Smooth muscle cell (in vitro differentiated cells): ENCODE data around the gene NUTM2F. TPM values are rescaled to one million over a fixed set of nuclear protein-coding genes. Genes with fewer than 3 reads are reported as not detected.

Experiments
- DNase-seq: peaks from one replicate; lab custom pipeline; 2025; ENCODE audit not compliant: unreplicated experiment; lab: John Stamatoyannopoulos, UW
- H2AFZ ChIP-seq: fragments of 200-600 bp; sonication (generic); 2 replicates; pipeline ENCODE4 v1.6.0; 2016; ENCODE audit warnings: antibody characterized with exemption, low read depth, mild to moderate bottlenecking
- H3F3A ChIP-seq: fragments of 200-600 bp; sonication (generic); 2 replicates; pipeline ENCODE4 v1.6.0; 2017; ENCODE audit warnings: antibody characterized with exemption, low read depth
- H3K27ac ChIP-seq: fragments of 200-600 bp; sonication (generic); 2 replicates; pipeline ENCODE4 v1.5.1; 2016; ENCODE audit warnings: low read depth, mild to moderate bottlenecking
- H3K27me3 ChIP-seq: fragments of 200-600 bp; sonication (generic); 2 replicates; pipeline ENCODE4 v1.6.1; 2016; ENCODE audit warnings: low read depth, mild to moderate bottlenecking
- H3K36me3 ChIP-seq: fragments of 200-600 bp; sonication (generic); 2 replicates; pipeline ENCODE4 v1.5.1; 2016; ENCODE audit warnings: low read depth
- H3K4me1 ChIP-seq: fragments of 200-600 bp; sonication (generic); 2 replicates; pipeline ENCODE4 v1.5.1; 2016; ENCODE audit warnings: low read depth
- H3K4me2 ChIP-seq: fragments of 200-600 bp; sonication (generic); 2 replicates; pipeline ENCODE4 v1.6.0; 2016; ENCODE audit warnings: mild to moderate bottlenecking
- H3K4me3 ChIP-seq: fragments of 200-600 bp; sonication (generic); 2 replicates; pipeline ENCODE4 v1.5.1; 2016; ENCODE audit warnings: mild to moderate bottlenecking
- H3K79me2 ChIP-seq: fragments of 200-600 bp; sonication (generic); 2 replicates; pipeline ENCODE4 v1.6.0; 2016; ENCODE audit warnings: low read depth, mild to moderate bottlenecking
- H3K9ac ChIP-seq: fragments of 200-600 bp; sonication (generic); 2 replicates; pipeline ENCODE4 v1.6.0; 2016; ENCODE audit warnings: low read depth
- H3K9me3 ChIP-seq: fragments of 200-600 bp; sonication (generic); replicated peaks from 2 replicates; pipeline ENCODE4 v1.5.1; 2016; ENCODE audit warnings: low read depth
- H4K20me1 ChIP-seq: fragments of 200-600 bp; sonication (generic); 2 replicates; pipeline ENCODE4 v1.6.0; 2016; ENCODE audit warnings: low read depth
- WGBS: methylation state at CpG from one replicate; pipeline ENCODE4 v1.1.7; 2016; ENCODE audit warnings: low lambda C conversion rate; 5-methylcytosine and 5-hydroxymethylcytosine counted together
- polyA plus RNA-seq: library from polyadenylated mRNA; unstranded; fragments of >200 nt; fragmentation: Nextera tagmentation; extraction: Ambion mirVana; gene quantifications from 2 replicates; pipeline ENCODE4 v1.2.1, GENCODE V29; 2016
- total RNA-seq: library from RNA; depleted of rRNA; stranded (reverse); fragments of >200 nt; gene quantifications from 2 replicates; pipeline ENCODE4 v1.2.3, GENCODE V29; 2014
- TF ChIP-seq, protein P1 (sequence below): fragments of 200-600 bp; sonication (generic); IDR thresholded peaks from 2 replicates; pipeline ENCODE4 v1.5.1; 2017; ENCODE audit warnings: borderline replicate concordance, mild to moderate bottlenecking, antibody characterized with exemption; ENCODE audit not compliant: insufficient read depth, poor library complexity, severe bottlenecking

The NUTM2F gene
- total and polyA plus RNA-seq, 2 experiments from 2014 or later, result 0.09 to 0.69 TPM

DNA sequence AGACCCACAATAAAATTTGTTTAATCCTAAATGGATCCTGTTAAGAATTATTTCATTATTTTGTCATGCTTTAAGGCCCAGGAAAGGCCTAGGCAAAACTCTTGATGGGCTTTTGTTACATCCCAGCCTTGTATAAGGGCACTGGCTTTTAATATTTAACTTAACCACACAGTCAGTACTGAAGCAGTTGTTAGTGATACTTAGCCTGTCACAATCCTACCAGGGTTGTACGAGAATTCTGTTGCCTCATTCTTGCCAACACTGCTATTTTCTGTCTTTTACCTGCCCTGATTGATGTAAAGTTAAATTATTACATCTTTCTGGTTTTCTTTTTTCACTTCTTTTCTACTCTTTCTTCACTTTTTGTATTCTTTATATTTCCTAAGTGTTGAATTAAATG lies 58.4 kb downstream of the NUTM2F start:
- DNase-seq, result no peak
- Histone ChIP-seq H3K9ac (no peak overlapping the region), H2AFZ (no peak overlapping the region), H3K27ac (no peak overlapping the region), H3K27me3 (no peaks in the 10 kb centered on the region), H3K9me3 (no peaks in the 10 kb centered on the region), H3K79me2 (no peaks in the 10 kb centered on the region), H4K20me1 (peaks cover 4% of the 10 kb centered on the region), H3K36me3 (no peaks in the 10 kb centered on the region), H3K4me2 (no peak overlapping the region), H3K4me1 (no peaks in the 10 kb centered on the region), H3K4me3 (no peak overlapping the region), H3F3A (no peaks in the 10 kb centered on the region)
- WGBS, result 96% methylated on average over 1 of the region's 1 CpG
- TF ChIP-seq, protein P1, sequence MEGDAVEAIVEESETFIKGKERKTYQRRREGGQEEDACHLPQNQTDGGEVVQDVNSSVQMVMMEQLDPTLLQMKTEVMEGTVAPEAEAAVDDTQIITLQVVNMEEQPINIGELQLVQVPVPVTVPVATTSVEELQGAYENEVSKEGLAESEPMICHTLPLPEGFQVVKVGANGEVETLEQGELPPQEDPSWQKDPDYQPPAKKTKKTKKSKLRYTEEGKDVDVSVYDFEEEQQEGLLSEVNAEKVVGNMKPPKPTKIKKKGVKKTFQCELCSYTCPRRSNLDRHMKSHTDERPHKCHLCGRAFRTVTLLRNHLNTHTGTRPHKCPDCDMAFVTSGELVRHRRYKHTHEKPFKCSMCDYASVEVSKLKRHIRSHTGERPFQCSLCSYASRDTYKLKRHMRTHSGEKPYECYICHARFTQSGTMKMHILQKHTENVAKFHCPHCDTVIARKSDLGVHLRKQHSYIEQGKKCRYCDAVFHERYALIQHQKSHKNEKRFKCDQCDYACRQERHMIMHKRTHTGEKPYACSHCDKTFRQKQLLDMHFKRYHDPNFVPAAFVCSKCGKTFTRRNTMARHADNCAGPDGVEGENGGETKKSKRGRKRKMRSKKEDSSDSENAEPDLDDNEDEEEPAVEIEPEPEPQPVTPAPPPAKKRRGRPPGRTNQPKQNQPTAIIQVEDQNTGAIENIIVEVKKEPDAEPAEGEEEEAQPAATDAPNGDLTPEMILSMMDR, result no peak

DNA sequence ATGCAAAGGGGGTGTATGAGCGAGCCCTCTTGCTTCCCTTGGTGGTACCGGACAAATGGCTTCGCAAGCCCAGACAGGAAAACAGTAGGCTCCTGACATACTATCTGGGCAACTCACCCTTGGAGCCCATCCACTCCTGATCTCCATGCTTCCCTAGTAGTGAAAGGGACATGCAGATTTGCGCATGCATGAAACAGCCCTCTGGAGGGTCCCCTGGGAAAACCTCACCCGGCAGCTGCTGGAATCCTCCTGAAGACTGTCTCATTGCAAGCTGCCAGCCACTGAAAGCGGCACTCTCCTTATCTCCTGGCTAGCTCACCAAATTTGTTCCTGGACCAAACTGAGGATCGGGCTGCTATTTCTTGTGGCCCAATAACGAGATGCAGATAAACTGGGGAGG lies 59.2 kb downstream of the NUTM2F start:
- Histone ChIP-seq H3K27me3 (no peaks in the 10 kb centered on the region), H3F3A (no peaks in the 10 kb centered on the region), H3K4me2 (no peak overlapping the region), H4K20me1 (peaks cover 4% of the 10 kb centered on the region), H3K9me3 (no peaks in the 10 kb centered on the region), H3K36me3 (no peaks in the 10 kb centered on the region), H3K4me3 (no peak overlapping the region), H3K27ac (no peak overlapping the region), H3K9ac (no peak overlapping the region), H2AFZ (no peak overlapping the region), H3K4me1 (no peaks in the 10 kb centered on the region), H3K79me2 (no peaks in the 10 kb centered on the region)
- DNase-seq, result no peak
- WGBS, result 97% methylated on average over 8 of the region's 8 CpGs
- TF ChIP-seq, protein P1, result no peak

Other genes with a start within 250 kb of the NUTM2F start
- 19.6 and 20.9 TPM in 2 replicates for gene PTPDC1, start 244.2 kb downstream of the NUTM2F start, total RNA-seq
- gene PTPDC1, start 244.2 kb downstream of the NUTM2F start, polyA plus RNA-seq, result 7.4 and 11.0 TPM in 2 replicates
- 0.45 and 3.5 TPM in 2 replicates for gene ZNF169, start 69.3 kb downstream of the NUTM2F start, total RNA-seq
- 1.5 and 2.1 TPM in 2 replicates for gene ZNF169, start 69.3 kb downstream of the NUTM2F start, polyA plus RNA-seq
- 6.7 and 8.2 TPM in 2 replicates for gene PCAT7, start 226.4 kb upstream of the NUTM2F start, total RNA-seq
- gene PCAT7, start 226.4 kb upstream of the NUTM2F start, polyA plus RNA-seq, result 6.9 and 8.7 TPM in 2 replicates